K562 (cell line): ENCODE results near the gene TTLL10. TPM values are rescaled to one million over a fixed set of nuclear protein-coding genes. Genes with fewer than 3 reads are reported as not detected.
A peak's percentile ranks its signal among the peaks of the same experiment; 100 is the strongest.

ENCODE experiments used
- ETV6 ChIP-seq, 3 experiments: fragments of 150-350 bp in 1 of 3; sonication (generic) in 1 of 3; formaldehyde crosslinking in 1 of 3; IDR thresholded peaks; 2 replicates each; pipeline versions ENCODE4 v1.6.1 to v1.8.0; 2014 to 2022; ENCODE audit warnings: borderline replicate concordance in 2 of 3, low read depth in 2 of 3, antibody characterized with exemption in 1 of 3, low read length in 1 of 3, mild to moderate bottlenecking in 1 of 3, missing genetic modification reagents in 1 of 3
- HINFP ChIP-seq: fragments of 450-650 bp; conservative IDR thresholded peaks from 2 replicates; pipeline ENCODE4 v1.6.1; 2016; ENCODE audit warnings: missing genetic modification characterization, low read depth, mild to moderate bottlenecking, control low read depth, missing compliant biosample characterization
- LARP7 ChIP-seq: fragments of 450-650 bp; IDR thresholded peaks from 2 replicates; pipeline ENCODE4 v1.6.1; 2016
- NFATC3 ChIP-seq: fragments of 450-650 bp; IDR thresholded peaks from 2 replicates; pipeline ENCODE4 v1.6.1; 2017; ENCODE audit warnings: mild to moderate bottlenecking
- PCBP1 ChIP-seq: fragments of 200-400 bp; formaldehyde crosslinking; IDR thresholded peaks from 2 replicates; pipeline ENCODE4 v1.6.1; 2018; ENCODE audit warnings: mild to moderate bottlenecking, low read depth, low read length; ENCODE audit not compliant: poor library complexity, severe bottlenecking
- SMARCB1 ChIP-seq: IDR thresholded peaks from 2 replicates; pipeline ENCODE4 v1.6.1; 2011; ENCODE audit warnings: improper control_type of control experiment, low read depth; ENCODE audit not compliant: insufficient read length
- ZBTB43 ChIP-seq: sonication (generic); formaldehyde crosslinking; IDR thresholded peaks from 2 replicates; pipeline ENCODE4 v1.8.0; 2023; ENCODE audit warnings: mild to moderate bottlenecking, missing genetic modification reagents
- ZBTB7A ChIP-seq: IDR thresholded peaks from 2 replicates; pipeline ENCODE4 v1.6.1; 2011; ENCODE audit warnings: low read depth, mild to moderate bottlenecking, low read length, moderate library complexity, borderline replicate concordance; ENCODE audit not compliant: control insufficient read depth
- ZNF282 ChIP-seq: sonication (generic); formaldehyde crosslinking; IDR thresholded peaks from 2 replicates; pipeline ENCODE4 v1.8.1; 2023; ENCODE audit warnings: missing genetic modification reagents
- ZNF318 ChIP-seq, 2 experiments: fragments of 450-650 bp; IDR thresholded peaks; 2 replicates each; pipeline ENCODE4 v1.6.1; 2016; ENCODE audit warnings: mild to moderate bottlenecking in 2 of 2, borderline replicate concordance in 1 of 2, low read depth in 1 of 2, moderate library complexity in 1 of 2
- ZNF384 ChIP-seq: IDR thresholded peaks from 2 replicates; pipeline ENCODE4 v1.6.1; 2012; ENCODE audit warnings: low read depth, low read length, improper control_type of control experiment
- ZNF77 ChIP-seq: fragments of 250-450 bp; sonication (Bioruptor Pico); IDR thresholded peaks from 2 replicates; pipeline ENCODE4 v1.5.0; 2020
- polyA plus RNA-seq, 8 experiments: library from polyadenylated mRNA; depleted of rRNA in 4 of 8; stranded (reverse) in 5 of 8; unstranded in 3 of 8; fragments of >200 nt; fragmentation: Nextera tagmentation in 2 of 8; fragmentation: Illumina TruSeq in 1 of 8; extraction: Ambion mirVana in 2 of 8; extraction: Trizol in 1 of 8; gene quantifications; 2 replicates each; pipeline versions ENCODE4 v1.2.1 to v1.2.3, GENCODE V29; 2011 to 2014; ENCODE audit warnings: inconsistent platforms in 1 of 8, missing spikeins in 1 of 8
- total RNA-seq, 7 experiments: library from RNA; depleted of rRNA in 6 of 7; stranded (reverse); fragments of >200 nt in 6 of 7; fragmentation: Illumina TruSeq in 2 of 7; extraction: Trizol in 2 of 7; gene quantifications; 2 replicates each; pipeline versions ENCODE4 v1.2.1 to v1.2.3, GENCODE V29; 2011 to 2021; ENCODE audit warnings: low replicate concordance in 1 of 7

The TTLL10 gene
- total and polyA plus RNA-seq, 9 of the 15 experiments (the other 6 are each of a cell fraction or from before 2014, with no cell fraction given), result not detected

GRCh38 chr1:1231400-1232207 lies 57.9 kb downstream of the TTLL10 start, which contains the start of gene SDF4 (continued):
- TF ChIP-seq ZNF77 (CRISPR knock-in tag) (no peak), ZBTB43 (CRISPR knock-in tag) (no peak), NFATC3 (no peak), ZBTB7A (0 out of 2 replicates have a peak, but pooled peaks have one; percentile 22), SMARCB1 (no peak), HINFP (no peak), ETV6 (IDR thresholded peaks at IDR 0.05; ENCODE audit: borderline replicate concordance in 1 of 2, low read depth in 2 of 2, low read length in 1 of 2) (no peak), ETV6 (CRISPR knock-in tag; IDR thresholded peaks at IDR 0.05; ENCODE audit: borderline replicate concordance) (no peak; the same call in 1 of the 2 replicates), PCBP1 (peak; percentile 71), LARP7 (no peak), ZNF384 (no peak), ZNF318 (IDR thresholded peaks at IDR 0.05; ENCODE audit: borderline replicate concordance in 1 of 2, low read depth in 1 of 2) (no peak), ZNF282 (CRISPR knock-in tag) (no peak)
